ENCODE measurements around the gene MLEC.

DNA sequence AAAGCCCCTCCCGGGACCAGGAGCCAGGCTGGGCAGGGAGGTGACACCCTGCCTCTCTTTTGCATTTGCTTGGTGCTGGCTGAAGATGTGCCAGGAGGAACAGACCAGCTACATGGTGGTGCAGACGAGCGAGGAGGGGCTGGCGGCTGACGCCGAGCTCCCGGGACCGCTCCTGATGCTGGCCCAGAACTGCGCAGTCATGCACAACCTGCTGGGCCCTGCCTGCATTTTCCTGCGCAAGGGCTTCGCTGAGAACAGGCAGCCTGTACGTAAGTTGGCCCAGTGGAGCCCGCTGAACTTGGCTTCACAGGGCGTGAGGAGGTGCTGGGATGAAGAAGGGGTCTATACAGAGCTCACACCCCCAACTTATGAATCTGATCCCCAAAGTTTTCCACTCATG lies 30.9 kb upstream of the MLEC start:
- no peak for TF ChIP-seq SMC3 (IDR thresholded peaks at IDR 0.05)
- no peak for TF ChIP-seq RFX5 (IDR thresholded peaks at IDR 0.05)
- no peak for TF ChIP-seq MYC (IDR thresholded peaks at IDR 0.05; ENCODE audit: borderline replicate concordance, low read length)
- TF ChIP-seq, protein P1, sequence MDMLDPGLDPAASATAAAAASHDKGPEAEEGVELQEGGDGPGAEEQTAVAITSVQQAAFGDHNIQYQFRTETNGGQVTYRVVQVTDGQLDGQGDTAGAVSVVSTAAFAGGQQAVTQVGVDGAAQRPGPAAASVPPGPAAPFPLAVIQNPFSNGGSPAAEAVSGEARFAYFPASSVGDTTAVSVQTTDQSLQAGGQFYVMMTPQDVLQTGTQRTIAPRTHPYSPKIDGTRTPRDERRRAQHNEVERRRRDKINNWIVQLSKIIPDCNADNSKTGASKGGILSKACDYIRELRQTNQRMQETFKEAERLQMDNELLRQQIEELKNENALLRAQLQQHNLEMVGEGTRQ (IDR thresholded peaks at IDR 0.05) = no peak
- no peak for TF ChIP-seq POLR2A (IDR thresholded peaks at IDR 0.05; ENCODE audit: low read length)
- no peak for TF ChIP-seq CTCF (IDR thresholded peaks at IDR 0.05)
- no peak for TF ChIP-seq NFE2L2 (conservative IDR thresholded peaks at IDR 0.05; ENCODE audit: low read length)
- no peak for TF ChIP-seq RAD21 (conservative IDR thresholded peaks at IDR 0.05 in 1 of 2, IDR thresholded peaks at IDR 0.05 in 1 of 2)
